ENCODE results near the gene SEC23A.
"Not testable (repeated sequence)": the region's sequence is repeated elsewhere in the genome, so short reads cannot be mapped to it uniquely, and the experiment has no call there.

The SEC23A gene

DNA sequence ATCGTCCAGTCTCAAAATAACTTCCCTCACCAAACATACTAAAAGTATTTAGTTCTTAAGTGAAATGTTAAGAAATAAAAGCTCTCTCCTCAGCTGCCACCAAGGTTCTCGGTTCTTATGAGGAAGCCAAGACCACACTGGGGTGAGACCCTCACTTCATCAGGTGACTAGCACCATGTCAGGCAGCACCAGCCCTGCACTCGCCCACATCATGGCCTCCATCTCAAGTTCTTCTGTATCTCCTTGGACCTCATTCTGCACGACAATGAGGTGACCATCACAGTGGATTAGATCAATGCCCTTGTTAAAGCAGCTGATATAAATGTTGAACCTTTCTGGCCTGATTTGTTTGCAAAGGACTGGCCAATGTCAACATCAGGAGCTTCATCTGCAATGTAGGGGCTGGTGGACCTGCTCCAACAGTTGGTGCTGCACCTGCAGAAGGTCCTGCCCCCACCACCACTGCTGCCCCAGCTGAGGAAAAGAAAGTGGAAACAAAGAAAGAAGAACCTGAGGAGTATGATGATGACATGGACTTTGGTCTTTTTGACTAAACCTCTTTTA, 12.4 kb downstream of the SEC23A start:
- DNase-seq = no peak

DNA sequence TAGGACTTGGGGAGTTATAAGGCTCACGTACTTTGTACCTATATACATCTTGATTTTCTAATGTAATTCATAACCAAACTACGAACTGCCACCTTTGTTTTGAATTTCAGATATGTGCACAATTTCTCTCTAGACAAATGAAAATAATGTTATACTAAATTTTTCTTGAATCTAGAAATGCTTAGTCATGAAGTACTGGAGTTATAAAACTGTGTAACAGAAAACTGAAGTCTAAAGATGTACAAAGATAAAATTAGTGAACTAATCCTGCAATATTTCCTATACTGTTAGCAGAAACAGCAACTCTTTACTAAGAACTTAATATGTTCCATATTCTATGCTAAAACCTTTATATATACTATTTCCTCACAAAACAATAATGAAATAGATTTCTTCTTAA, 15.5 kb downstream of the SEC23A start:
- no peak for DNase-seq

DNA sequence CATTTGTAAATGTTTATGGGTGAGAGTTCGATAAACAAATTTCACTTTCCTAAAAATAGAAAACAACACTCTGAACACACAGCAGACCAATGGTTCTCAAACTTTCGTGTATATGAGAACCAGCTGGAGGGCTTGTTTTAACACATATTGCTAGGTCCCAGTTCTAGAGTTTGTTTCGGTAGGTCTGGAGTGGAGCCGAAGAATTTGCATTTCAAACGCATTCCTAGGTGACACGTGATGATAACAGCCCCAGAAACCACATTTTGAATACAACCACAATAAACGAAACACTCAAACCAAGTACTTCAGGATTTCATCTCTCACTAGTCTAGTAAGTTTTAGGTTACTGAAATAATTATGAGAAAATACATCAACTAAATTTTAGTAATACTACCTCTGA, 17.1 kb downstream of the SEC23A start:
- DNase-seq = no peak

DNA sequence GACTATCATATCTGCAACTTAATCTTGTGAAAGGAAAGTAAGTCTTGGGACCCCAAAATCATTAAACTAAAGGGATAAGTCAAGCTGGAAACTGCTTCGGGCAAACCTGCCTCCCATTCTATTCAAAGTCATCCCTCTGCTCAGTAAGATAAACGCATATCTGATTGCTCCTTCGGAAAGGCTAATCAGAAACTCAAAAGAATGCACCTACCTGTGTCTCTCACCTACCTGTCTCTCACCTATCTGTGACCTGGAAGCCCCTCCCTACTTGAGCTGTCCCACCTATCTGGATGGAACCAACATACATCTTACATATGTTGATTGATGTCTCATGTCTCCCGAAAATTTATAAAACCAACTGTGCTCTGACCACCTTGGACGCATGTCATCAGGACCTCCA, 19.9 kb downstream of the SEC23A start:
- DNase-seq = no peak

DNA sequence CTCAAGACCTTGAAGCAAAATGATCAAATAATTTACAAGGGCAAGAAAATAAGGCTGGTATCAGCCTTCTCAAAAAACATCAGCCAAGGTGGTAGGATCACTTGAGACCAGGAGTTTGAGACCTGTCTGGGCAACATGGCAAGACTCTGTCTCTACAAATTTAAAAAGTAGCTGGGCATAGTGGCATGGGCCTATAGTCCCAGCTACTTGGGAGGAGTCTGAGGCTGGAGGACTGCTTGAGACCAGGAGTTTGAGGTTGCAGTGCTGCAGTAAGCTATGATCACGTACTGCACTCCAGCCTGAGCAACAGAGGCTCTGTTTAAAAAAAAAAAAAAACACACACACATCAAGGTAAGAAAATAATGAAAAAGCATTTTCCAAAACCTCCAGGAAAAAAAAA, 22.1 kb downstream of the SEC23A start:
- no peak for DNase-seq

DNA sequence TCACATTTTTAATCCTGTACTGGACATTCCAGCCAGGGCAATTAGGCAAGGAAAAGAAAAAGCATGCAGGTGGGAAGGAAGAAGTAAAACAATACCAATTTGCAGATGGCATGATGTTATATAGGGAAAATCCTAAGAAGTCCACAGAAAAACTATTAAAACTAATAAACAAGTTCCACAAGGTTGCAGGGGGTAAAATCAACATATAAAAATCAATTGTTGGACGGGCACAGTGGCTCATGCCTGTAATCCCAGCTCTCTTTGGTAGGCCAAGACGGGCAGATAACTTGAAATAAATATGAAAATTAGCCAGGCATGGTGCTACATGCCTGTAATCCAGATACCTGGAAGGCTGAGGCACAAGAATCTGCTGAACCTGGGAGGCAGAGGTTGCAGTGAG, 31.9 kb downstream of the SEC23A start:
- no peak for DNase-seq

DNA sequence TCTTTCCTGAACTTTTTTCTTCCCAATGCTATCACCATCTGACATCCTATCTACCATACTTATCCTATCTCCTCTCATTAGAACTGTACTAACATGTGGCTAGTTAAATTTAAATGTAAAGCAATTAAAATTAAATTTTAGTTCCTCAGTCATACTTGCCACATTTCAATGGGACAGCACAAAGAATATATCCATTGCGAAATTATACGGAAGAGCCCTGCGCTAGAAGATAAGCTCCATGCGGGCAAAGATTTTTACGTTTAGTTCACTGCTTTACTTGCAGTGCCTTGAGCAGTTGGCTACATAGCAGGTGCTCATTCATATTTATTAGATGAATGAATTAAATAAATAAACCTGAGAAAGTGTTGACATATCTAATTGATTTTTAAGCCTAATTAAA, 33.1 kb downstream of the SEC23A start:
- no peak for DNase-seq

DNA sequence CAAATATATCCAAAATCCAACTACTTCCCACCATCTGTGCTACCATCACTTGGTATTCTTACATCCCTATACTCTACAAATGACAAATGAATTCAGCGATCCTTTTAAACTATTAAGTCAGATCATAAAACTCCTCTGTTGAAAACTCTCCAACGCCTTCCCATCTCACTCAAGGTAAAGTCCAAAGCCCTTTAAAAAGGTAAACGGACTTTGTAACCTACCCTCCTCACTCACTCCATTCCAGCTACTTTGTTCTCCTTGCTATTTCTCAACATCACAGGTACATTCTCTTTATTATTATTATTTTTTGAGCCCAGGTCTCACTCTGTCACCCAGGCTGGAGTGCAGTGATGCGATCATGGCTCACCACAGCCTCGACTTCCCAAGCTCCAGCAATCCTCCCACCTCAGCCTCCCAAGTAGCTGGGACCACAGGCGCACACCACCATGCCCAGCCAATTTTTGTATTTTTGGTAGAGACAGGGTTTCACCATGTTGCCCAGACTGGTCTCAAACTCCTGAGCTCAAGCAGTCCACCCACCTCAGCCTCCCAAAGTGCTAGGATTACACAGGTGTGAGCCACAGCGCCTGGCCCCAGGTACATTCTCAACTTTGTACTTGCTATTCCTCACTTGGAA, 33.7 kb downstream of the SEC23A start:
- not testable (repeated sequence) for DNase-seq

DNA sequence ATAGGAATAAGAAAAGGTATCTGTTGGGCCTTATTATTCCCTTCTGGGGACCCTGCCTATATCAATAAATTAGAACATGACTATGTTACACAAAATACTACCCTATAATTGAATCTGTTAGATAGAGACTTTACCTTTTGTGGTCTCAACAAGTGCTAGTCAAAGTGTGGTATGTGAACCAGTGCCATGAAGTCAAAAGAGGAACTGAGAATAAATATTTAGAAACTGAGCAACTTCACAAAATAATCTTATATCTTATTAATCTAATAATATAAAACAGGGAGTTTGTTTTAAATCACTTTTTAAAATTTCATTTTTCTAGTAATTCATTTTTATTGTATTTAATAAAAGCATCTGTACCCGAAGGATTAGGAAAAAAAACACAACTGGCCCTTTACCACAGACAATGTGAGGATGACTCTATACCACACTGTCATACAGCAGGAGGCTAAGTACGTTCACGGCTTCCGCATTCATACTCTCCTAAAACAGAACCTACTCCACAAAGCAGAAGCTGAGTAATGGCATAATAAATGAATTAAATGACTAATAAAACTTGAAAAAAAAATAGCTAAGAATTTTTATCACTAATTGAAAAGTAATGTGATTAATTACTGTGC, 42.1 kb downstream of the SEC23A start:
- DNase-seq = no peak

DNA sequence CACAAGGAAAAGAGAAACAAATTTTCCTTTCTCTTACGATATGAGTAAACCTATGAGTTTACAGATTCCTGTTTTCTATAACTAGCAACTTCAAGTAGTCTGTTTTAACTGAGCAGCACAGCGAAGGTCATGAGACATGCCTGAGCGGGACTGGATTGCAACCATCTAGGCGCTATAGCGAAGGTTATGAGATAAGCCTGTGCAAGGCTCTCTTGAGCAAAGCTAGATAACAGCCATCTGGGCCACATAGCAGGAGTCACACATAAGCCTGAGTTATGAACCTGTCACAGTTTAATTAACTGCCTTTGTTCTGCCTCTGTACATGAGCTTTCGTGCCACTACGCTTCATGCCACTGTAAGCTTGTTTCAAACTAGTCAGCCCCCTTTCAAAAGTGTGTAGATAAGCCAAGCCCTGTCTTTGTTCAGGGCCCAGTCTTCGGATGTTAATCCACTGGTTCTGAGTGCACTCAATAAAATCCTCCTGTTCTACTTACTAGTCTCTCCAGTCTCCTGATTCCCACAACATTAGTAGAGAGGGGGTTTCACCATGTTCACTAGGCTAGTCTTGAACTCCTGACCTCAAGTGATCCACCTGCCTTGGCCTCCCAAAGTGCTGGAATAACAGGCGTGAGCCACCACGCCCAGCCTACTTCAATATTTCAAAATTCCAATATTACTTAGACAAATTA, 47.1 kb downstream of the SEC23A start:
- DNase-seq = peak in 1 of 2 donors; percentile 7

DNA sequence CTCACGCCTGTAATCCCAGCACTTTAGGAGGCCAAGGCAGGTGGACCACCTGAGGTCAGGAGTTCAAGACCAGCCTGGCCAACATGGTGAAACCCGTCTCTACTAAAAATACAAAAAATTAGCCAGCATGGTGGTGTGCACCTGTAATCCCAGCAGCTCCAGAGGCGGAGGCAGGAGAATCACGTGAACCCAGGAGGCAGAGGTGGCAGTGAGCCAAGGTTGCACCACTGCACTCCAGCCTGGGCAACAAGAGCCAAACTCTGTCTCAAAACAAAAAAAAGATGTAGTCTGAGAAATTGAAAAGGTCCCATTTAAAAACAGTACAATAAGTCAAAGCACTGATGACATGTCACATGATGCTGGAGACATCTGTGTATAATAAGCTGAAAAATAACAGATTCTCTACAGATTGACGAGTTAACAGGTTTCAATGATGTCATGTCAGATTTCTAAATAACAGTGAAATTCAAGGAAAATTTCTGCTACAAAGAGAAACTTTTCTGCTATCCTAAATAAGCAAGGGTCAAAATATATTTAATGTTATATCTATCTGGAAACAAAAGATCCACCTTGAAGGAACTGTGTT, 50.1 kb downstream of the SEC23A start:
- DNase-seq = not testable (repeated sequence)

DNA sequence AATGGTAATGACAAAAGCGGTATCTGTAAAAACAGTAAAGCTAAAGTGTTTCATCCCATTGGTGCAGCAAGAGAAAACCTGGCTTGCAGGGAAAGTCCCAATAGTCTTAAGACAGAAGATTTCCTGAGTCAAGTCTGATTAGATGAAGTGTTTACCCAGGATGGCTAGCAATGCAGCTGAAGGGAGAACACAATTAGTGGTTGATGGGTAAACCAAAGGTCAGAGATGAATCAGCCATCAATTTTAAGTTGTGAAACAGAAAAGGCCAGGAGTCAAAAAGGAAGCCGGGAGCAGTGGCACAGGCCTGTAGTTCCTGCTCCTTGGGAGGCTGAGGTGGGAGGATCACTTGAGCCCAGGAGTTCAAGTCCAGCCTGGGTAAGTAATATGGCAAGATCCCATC, 52.6 kb downstream of the SEC23A start:
- no peak for DNase-seq

DNA sequence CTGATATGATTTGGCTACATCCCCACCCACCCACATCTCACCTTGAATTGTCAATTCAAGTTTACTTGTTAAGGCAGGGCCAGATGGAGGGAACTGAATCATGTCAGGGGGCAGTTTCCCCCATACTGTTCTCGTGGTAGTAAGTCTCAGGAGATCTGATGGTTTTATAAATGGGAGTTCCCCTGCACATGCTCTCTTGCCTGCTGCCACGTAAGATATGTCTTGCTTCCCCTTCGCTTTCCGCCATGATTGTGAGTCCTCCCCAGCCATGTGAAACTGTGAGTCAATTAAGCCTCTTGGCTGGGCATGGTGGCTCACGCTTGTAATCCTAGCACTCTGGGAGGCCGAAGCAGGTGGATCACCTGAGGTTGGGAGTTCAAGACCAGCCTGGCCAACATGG, 57.1 kb downstream of the SEC23A start:
- not testable (repeated sequence) for DNase-seq

DNA sequence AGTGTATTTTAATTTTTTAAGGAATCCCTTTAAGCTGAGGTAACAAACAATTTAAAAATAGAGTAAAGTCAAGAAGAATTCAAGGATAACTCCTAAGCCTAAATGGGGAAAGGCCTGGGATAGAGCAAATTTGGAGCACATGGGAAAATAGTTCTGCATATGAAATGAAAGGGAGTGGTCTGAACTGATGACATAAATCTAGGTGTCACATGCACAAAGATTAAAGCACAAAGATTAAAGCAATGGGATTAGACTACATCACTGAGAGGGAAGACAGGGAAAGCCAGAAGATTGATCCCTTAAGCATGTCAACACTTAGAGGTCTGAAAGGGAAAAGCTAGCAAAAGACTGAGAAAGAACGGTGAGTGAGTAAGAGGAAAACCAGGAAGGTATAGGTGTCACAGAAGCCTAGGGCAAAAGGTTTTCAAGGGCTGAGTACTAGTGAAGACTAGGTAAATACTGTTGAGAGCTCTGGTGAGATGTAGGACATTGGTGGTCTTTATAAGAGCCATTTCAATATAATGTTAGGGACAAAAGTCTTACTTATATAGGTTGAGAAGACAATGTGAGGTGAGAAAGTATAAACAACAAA, 59.6 kb downstream of the SEC23A start:
- DNase-seq = no peak

DNA sequence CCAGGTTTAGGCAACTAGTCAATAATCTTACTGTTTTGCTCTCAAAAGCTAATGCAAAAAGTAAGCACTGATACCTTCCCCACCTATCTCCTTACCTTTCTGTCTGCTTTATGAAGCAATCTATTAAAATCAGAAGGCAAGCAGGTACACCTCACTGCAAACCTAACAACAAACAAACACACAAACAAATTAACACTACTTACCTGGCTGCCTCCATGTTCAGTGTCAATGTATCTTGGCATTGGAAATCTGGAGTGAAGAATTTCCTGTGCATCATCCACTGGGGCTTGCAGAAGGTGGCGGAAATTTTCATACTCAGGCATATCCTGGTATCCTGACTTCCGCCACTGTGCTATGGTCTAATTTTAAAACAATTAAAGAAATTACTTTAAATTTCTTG, 62.5 kb downstream of the SEC23A start:
- no peak for DNase-seq

DNA sequence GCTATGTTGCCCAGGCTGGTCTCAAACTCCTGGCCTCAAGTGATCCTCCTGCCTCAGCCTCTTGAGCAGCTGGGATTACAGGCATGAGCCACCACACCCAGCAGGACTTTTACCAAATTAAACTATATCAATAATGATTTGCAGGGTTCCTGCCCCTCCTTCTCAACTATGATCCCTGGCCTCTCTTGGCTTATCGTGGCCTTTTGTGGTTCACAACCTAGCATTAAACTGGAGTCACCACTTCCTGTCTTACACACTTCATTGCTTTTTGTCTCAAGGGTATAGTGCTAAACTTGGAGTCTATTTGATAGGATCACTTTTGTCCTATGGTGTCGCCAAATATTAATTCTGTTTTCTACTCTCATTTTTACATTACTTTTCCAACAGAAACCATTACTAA, 64.5 kb downstream of the SEC23A start:
- DNase-seq = no peak

DNA sequence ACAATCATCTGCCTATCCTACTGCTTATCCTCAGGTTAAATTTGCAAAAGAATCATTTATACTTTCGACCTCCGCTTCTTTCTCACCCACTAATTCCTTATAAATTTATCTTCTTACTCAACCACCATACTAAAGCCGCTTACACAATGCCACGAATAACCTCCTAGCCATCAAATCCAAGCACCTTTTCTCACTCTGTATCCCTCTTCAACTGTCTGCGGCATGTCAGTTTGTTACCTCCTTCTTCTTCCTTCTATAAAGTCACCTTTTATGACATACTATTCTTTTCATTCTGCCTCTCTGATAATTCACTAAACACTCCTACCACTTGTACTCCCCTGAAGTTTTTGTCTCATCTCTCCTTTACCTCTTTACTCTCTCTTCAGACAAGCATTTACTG, 66.3 kb downstream of the SEC23A start:
- DNase-seq = no peak

DNA sequence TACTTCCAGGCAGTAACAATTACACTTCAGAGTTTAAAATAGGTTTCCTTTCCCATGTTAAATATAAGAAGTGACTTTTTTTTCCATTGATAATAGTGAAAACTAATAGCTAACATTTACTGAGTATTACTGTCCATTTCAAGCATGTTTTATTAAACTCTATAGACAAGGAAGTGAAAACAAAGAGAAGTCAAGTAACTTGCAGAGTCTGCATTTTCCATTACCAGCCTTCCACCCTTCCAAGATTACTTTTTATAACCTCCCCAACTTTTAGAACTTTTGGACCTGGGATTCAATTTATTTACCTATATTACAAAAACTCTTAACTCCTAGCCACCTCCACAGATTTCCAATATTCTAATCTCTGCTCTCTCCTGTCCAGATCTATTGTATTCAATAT, 67.7 kb downstream of the SEC23A start:
- no peak for DNase-seq

DNA sequence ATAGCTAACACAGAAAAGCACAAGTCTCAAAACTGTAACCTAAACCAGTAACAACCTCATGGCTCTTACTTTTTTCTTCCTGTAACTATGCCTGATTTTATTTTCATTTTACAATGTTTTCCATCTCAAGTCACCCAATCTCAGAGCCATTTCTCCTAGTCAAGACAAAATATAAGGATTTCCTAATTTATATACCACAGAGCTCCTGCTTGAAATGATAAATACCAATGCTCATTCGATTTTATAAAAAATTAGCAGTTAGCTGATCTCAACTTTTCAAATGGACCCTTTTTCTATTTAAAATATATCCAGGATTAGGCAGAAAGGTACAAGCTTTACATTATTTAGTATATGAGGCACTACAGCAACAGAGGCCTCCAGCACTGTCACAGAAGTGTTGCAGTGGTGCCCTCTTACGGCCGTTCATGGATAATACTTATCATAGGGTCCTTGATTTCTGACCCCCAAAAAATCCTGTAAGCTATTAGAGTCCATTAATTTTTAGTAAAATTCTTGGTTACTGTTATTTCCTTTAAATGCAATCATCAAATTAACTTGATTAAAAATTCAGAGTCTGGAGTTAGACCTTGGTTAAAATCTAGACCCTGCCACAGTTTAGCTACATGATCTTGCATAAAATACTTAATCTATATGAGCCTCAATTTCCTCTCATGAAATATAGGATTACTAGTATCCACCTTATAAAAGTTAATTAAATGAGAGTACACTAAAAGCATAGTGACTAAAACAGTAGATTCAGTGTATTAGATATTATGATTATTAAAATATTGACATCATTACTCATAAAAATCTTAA, 68.3 kb downstream of the SEC23A start:
- no peak for DNase-seq

DNA sequence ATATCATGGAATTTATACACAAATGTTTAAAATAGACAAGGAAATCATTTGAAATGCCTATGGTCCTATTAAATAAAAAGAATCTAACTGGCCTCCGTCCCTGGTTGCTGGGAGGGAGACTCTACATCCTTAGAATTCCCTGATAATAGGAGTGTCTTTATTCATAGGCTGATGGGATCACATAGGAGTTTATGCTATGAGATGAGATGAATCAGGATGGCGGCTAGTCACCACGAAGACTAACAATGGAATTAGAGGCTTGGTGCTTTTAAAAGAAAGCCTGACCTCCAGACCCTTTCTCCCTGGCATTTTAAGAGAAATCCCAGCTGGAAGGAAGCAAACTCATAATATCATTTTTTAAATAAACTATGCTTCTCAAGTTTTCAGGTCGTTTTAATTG, 69.7 kb downstream of the SEC23A start:
- DNase-seq = no peak

DNA sequence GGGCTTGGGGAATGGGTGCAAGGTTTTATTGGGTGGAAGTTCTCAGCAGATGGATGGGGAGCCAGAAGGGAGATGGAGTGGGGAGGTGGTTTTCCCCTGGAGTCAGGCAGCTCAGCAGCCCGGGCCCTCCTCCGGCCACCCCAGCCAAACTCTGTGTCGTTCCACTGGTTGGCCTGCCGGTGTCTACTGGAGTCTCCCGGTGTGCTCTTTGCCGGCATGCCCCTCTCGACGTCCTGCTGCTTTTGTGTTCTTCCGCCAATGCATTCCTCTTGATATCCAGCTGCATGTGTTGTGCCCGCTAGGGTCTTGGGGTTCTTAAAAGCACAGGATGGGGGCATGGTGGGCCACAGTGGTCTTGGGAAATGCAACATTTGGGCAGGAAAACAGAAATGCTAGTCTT, 72.8 kb downstream of the SEC23A start:
- DNase-seq = no peak

DNA sequence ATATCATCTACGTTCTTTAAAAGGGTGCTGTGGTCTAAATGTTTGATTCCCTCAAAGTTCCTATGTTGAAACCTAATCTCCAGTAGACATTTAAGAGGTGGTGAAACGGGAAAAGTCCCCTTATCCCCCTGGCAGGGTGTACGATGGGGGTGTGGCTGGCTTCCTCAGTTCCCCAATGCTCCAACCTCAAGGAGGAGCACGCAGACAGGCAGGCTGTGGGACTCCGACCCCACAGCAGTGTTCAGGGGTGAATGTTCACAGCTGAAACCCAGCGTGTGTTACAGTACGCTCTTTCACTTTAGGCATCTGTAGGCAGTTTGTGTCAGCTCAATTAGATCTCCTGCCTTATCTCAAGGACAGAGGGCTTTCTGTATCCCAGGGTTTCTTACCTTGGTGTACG, 73.2 kb downstream of the SEC23A start:
- DNase-seq = no peak

DNA sequence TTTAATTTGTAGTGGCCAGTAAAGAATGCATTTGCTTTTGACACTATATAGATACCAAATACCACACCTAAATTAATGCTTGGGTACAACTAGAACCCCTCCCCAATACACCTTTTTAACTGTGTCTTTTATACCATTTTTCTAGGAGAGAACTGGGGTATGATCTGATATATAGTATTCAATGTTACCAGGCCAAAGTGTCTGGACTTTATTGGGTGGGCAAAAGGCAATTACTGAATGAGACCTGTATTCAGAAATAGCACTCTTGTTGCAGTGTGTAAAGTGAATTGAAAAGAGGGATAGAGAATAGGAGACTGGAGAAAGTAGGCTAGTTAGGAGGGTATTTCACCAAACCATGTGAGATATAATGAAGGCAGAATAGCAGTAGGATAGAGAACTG, 74.4 kb downstream of the SEC23A start:
- DNase-seq = no peak
